Central memory CD4-positive, alpha-beta T cell (primary cell): ENCODE measurements around the gene RAVER1.

Experiments used
- DNase-seq: peaks from one replicate; pipeline ENCODE4 v3.0.0; 2022

RAVER1 gene

GRCh38 chr19:10269333-10270179 lies 63.8 kb downstream of the RAVER1 start:
- DNase-seq = peak; percentile 81

- no peak for DNase-seq
Observed at GRCh38 chr19:10268071-10268470, 65.3 kb downstream of the RAVER1 start.

- DNase-seq = no peak
Observed at GRCh38 chr19:10266706-10267105, 66.6 kb downstream of the RAVER1 start.
